OCI-LY1 (cell line): Measurements from ENCODE around the gene ZFP90.

Source experiments
- H2AFZ ChIP-seq: fragments of 200-600 bp; sonication (generic), shearing (Covaris generic); 2 replicates; pipeline ENCODE4 v1.6.0; 2014; ENCODE audit warnings: antibody characterized with exemption, mild to moderate bottlenecking, low read length
- H3F3A ChIP-seq: fragments of 200-600 bp; sonication (generic), shearing (Covaris generic); 2 replicates; pipeline ENCODE4 v1.6.0; 2014; ENCODE audit warnings: mild to moderate bottlenecking, antibody characterized with exemption, low read length, moderate library complexity; ENCODE audit not compliant: insufficient read depth
- H3K27ac ChIP-seq: fragments of 200-600 bp; sonication (generic); 2 replicates; pipeline ENCODE4 v1.5.1; 2014; ENCODE audit warnings: low read length, mixed run types, mild to moderate bottlenecking, low read depth; ENCODE audit not compliant: poor library complexity, severe bottlenecking
- H3K27me3 ChIP-seq: fragments of 200-600 bp; sonication (generic); 2 replicates; pipeline ENCODE4 v1.6.0; 2014; ENCODE audit warnings: antibody characterized with exemption, mild to moderate bottlenecking, low read length, moderate library complexity; ENCODE audit not compliant: insufficient read depth
- H3K36me3 ChIP-seq: fragments of 200-600 bp; sonication (generic); 2 replicates; pipeline ENCODE4 v1.6.1; 2014; ENCODE audit warnings: mild to moderate bottlenecking, antibody characterized with exemption, low read length, moderate library complexity, mixed read lengths; ENCODE audit not compliant: insufficient read depth
- H3K4me1 ChIP-seq: fragments of 200-600 bp; sonication (generic); 2 replicates; pipeline ENCODE4 v1.5.1; 2014; ENCODE audit warnings: mild to moderate bottlenecking, low read length, moderate library complexity; ENCODE audit not compliant: insufficient read depth, severe bottlenecking
- H3K4me2 ChIP-seq: fragments of 200-600 bp; sonication (generic), shearing (Covaris generic); 2 replicates; pipeline ENCODE4 v1.6.1; 2014; ENCODE audit warnings: low read length
- H3K4me3 ChIP-seq: fragments of 200-600 bp; sonication (generic); 2 replicates; pipeline ENCODE4 v1.5.1; 2014; ENCODE audit warnings: low read length, low read depth, mild to moderate bottlenecking, mixed read lengths; ENCODE audit not compliant: poor library complexity, severe bottlenecking
- H3K79me2 ChIP-seq: fragments of 200-600 bp; shearing (Covaris generic); 2 replicates; pipeline ENCODE4 v1.6.1; 2016; ENCODE audit warnings: mixed run types, low read length, mixed read lengths; ENCODE audit not compliant: insufficient read depth
- H3K9ac ChIP-seq: fragments of 200-600 bp; sonication (generic), shearing (Covaris generic); 2 replicates; pipeline ENCODE4 v1.6.1; 2014; ENCODE audit warnings: mild to moderate bottlenecking, low read length, mixed read lengths
- H3K9me2 ChIP-seq: fragments of 200-600 bp; sonication (generic), shearing (Covaris generic); 2 replicates; pipeline ENCODE4 v1.6.1; 2014; ENCODE audit warnings: low read depth, mild to moderate bottlenecking, low read length, mixed read lengths
- H3K9me3 ChIP-seq: fragments of 200-600 bp; shearing (Covaris generic); 2 replicates; pipeline ENCODE4 v1.6.1; 2014; ENCODE audit warnings: low read length, mixed read lengths
- H4K20me1 ChIP-seq: fragments of 200-600 bp; sonication (generic), shearing (Covaris generic); 2 replicates; pipeline ENCODE4 v1.6.0; 2016; ENCODE audit warnings: mild to moderate bottlenecking, low read length; ENCODE audit not compliant: insufficient read depth
- EZH2 ChIP-seq: fragments of 200-600 bp; sonication (generic), shearing (Covaris generic); IDR thresholded peaks from 2 replicates; pipeline ENCODE4 v1.8.0; 2017; ENCODE audit warnings: borderline replicate concordance, mixed run types, mild to moderate bottlenecking, antibody characterized with exemption, low read length, moderate library complexity, mixed read lengths
- TF ChIP-seq, protein P1 (sequence below): fragments of 200-600 bp; sonication (generic), shearing (Covaris generic); IDR thresholded peaks from 2 replicates; pipeline ENCODE4 v1.5.1; 2017; ENCODE audit warnings: mild to moderate bottlenecking, antibody characterized with exemption, low read length, moderate library complexity, mixed read lengths

Gene ZFP90

DNA sequence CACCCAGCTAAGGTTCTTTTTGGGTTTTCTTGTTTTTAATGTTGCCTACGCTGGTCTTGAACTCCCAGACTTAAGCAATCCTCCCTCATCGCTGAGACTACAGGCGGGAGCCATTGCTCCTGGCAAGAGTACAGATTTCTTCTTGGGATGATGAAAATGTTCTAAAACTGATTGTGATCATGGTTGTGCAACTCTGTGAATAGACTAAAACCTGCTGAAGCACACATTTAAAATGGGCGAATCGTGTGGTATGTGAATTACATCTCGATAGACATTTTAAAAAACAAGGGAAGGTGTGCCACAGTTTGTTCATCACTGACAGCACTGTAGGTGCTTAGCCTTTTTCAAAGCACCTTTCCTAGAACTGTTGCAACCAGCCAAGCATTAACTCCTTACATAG lies 57.2 kb downstream of the ZFP90 start:
- Histone ChIP-seq H3K27me3 (no peaks in the 10 kb centered on the region), H3K9ac (no peak overlapping the region), H3K79me2 (no peaks in the 10 kb centered on the region), H3K4me3 (no peak overlapping the region), H3K36me3 (no peaks in the 10 kb centered on the region; the same call in 1 of the 2 replicates), H3K27ac (no peak overlapping the region), H3K9me2 (no peaks in the 10 kb centered on the region), H3K9me3 (peaks cover 3% of the 10 kb centered on the region; the same call in 1 of the 2 replicates), H4K20me1 (no peaks in the 10 kb centered on the region), H2AFZ (no peak overlapping the region), H3F3A (no peaks in the 10 kb centered on the region), H3K4me1 (no peaks in the 10 kb centered on the region), H3K4me2 (no peak overlapping the region)
- TF ChIP-seq EZH2 = no peak
- TF ChIP-seq, protein P1, sequence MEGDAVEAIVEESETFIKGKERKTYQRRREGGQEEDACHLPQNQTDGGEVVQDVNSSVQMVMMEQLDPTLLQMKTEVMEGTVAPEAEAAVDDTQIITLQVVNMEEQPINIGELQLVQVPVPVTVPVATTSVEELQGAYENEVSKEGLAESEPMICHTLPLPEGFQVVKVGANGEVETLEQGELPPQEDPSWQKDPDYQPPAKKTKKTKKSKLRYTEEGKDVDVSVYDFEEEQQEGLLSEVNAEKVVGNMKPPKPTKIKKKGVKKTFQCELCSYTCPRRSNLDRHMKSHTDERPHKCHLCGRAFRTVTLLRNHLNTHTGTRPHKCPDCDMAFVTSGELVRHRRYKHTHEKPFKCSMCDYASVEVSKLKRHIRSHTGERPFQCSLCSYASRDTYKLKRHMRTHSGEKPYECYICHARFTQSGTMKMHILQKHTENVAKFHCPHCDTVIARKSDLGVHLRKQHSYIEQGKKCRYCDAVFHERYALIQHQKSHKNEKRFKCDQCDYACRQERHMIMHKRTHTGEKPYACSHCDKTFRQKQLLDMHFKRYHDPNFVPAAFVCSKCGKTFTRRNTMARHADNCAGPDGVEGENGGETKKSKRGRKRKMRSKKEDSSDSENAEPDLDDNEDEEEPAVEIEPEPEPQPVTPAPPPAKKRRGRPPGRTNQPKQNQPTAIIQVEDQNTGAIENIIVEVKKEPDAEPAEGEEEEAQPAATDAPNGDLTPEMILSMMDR = no peak

DNA sequence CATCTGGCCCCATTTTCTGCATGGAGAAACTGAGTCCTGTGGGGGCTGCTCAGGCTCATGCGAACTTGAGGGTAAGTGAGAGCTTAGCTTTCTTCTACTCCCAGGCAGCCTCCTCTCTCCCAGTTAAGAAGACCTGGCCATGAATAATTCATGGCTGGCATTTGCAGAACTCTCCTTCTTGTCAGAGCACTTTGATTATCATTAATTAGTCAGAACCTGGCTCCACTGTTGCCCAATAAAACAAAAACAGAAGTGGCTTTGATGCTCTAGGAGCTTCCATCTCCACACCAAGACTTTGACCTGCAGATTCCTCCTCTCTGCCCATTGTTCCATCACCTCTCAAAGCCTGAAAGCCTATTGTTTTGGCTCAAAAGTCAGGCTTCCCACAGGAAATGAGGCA lies 60.5 kb downstream of the ZFP90 start:
- TF ChIP-seq, protein P1 = no peak
- TF ChIP-seq EZH2 = no peak
- no peaks in the 10 kb centered on the region for H3F3A ChIP-seq
- no peaks in the 10 kb centered on the region for H4K20me1 ChIP-seq
- no peak overlapping the region for H2AFZ ChIP-seq
- H3K4me3 ChIP-seq = no peak overlapping the region
- H3K9ac ChIP-seq = no peak overlapping the region
- no peaks in the 10 kb centered on the region for H3K9me3 ChIP-seq
- no peaks in the 10 kb centered on the region for H3K27me3 ChIP-seq
- H3K36me3 ChIP-seq = no peaks in the 10 kb centered on the region
- no peaks in the 10 kb centered on the region for H3K9me2 ChIP-seq
- no peak overlapping the region for H3K27ac ChIP-seq
- H3K4me1 ChIP-seq = no peaks in the 10 kb centered on the region
- no peak overlapping the region for H3K4me2 ChIP-seq
- H3K79me2 ChIP-seq = no peaks in the 10 kb centered on the region

DNA sequence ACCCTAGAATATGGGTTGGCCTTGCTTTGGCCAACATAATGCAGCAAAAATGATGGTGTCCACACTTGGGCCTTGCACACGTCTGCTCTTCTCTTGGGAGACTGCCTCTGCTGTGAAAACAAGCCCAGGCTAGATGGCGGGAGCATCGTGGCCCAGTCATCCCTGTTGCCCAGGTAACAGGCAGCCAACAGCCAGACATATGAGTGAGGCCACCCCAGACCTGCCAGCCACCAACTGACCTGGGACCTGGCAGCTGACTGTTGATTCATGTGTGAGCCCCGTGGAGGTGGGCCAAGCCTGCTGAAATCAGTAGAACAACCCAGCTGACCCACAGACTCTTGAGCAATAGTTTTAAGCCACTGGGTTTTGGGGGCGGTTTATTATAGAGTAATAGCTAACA lies 66.7 kb downstream of the ZFP90 start:
- TF ChIP-seq, protein P1 = no peak
- no peak for TF ChIP-seq EZH2
- H3K9me3 ChIP-seq = no peaks in the 10 kb centered on the region
- no peak overlapping the region for H2AFZ ChIP-seq
- H3K36me3 ChIP-seq = no peaks in the 10 kb centered on the region
- H3F3A ChIP-seq = no peaks in the 10 kb centered on the region
- H3K4me3 ChIP-seq = no peak overlapping the region
- H3K79me2 ChIP-seq = no peaks in the 10 kb centered on the region
- no peak overlapping the region for H3K9ac ChIP-seq
- H3K4me1 ChIP-seq = no peaks in the 10 kb centered on the region
- no peaks in the 10 kb centered on the region for H4K20me1 ChIP-seq
- H3K27me3 ChIP-seq = no peaks in the 10 kb centered on the region
- no peak overlapping the region for H3K4me2 ChIP-seq
- no peaks in the 10 kb centered on the region for H3K9me2 ChIP-seq
- H3K27ac ChIP-seq = no peak overlapping the region
